Activated CD8-positive, alpha-beta T cell treated with anti-CD3 and anti-CD28 coated beads for 36 hours (primary cell): ENCODE results near the gene ACVRL1. TPM values are rescaled to one million over a fixed set of nuclear protein-coding genes. Genes with fewer than 3 reads are reported as not detected.

Experiments
- ATAC-seq: fragments of 200-7000 bp; cut with Tn5 transposase; one replicate; pipeline ENCODE4 v1.10.0; 2021; ENCODE audit warnings: mild to moderate bottlenecking, moderate library complexity
- CTCF ChIA-PET: fragments of 350-600 bp; sonication (Branson Sonifier 250); formaldehyde crosslinking; loops from one replicate; lab custom pipeline; 2021; ENCODE audit warnings: antibody characterized with exemption; lab: Charles Lee
- POLR2A ChIA-PET: fragments of 350-600 bp; sonication (Branson Sonifier 250); formaldehyde crosslinking; loops from one replicate; lab custom pipeline; 2021; ENCODE audit warnings: antibody characterized with exemption; lab: Charles Lee
- DNase-seq: peaks from one replicate; pipeline ENCODE4 v3.0.0-alpha.2; 2020
- H3K27ac Mint-ChIP-seq: one replicate; pipeline ENCODE4 v1.8.0; 2021; ENCODE audit warnings: mild to moderate bottlenecking, mixed read lengths
- H3K27me3 Mint-ChIP-seq: one replicate; pipeline ENCODE4 v1.8.0; 2021; ENCODE audit warnings: mixed read lengths
- H3K36me3 Mint-ChIP-seq: one replicate; pipeline ENCODE4 v1.8.0; 2021; ENCODE audit warnings: low read depth, mixed read lengths
- H3K4me1 Mint-ChIP-seq: one replicate; pipeline ENCODE4 v1.8.0; 2021; ENCODE audit warnings: low read depth, mixed read lengths
- H3K4me3 Mint-ChIP-seq: one replicate; pipeline ENCODE4 v1.8.0; 2021; ENCODE audit warnings: mild to moderate bottlenecking, moderate library complexity, mixed read lengths
- H3K9me3 Mint-ChIP-seq: one replicate; pipeline ENCODE4 v1.8.0; 2021; ENCODE audit warnings: mixed read lengths
- CTCF ChIP-seq: fragments of 200-600 bp; IDR thresholded peaks from one replicate; pipeline ENCODE4 v1.8.0; 2022; ENCODE audit warnings: antibody characterized with exemption, mild to moderate bottlenecking
- intact Hi-C: fragments of 100-400 bp; cut with micrococcal nuclease; formaldehyde crosslinking; loops from one replicate; pipeline ENCODE4 v1.10.0; 2022
- total RNA-seq, 2 experiments: library from RNA; stranded (reverse); gene quantifications; one replicate each; pipeline ENCODE4 v1.2.3, GENCODE V29; 2021

The ACVRL1 gene
- total RNA-seq, 2 experiments from 2014 or later, result not detected

- H3K4me3 Mint-ChIP-seq, result no peak overlapping the region
- DNase-seq (no peak), ATAC-seq (no peak)
- no peaks in the 10 kb centered on the region for H3K9me3 Mint-ChIP-seq
- peaks cover 22% of the 10 kb centered on the region for H3K27me3 Mint-ChIP-seq
- ChIA-PET CTCF (interaction anchor here (3.4 kb wide), 1 partner anchor 13 kb away, joined by 16 read pairs; no protein-coding TSS in a partner anchor), POLR2A (no interaction called here)
- no peak for TF ChIP-seq CTCF
- H3K4me1 Mint-ChIP-seq, result no peaks in the 10 kb centered on the region
- H3K36me3 Mint-ChIP-seq, result no peaks in the 10 kb centered on the region
- intact Hi-C loops, result no loop called here
- H3K27ac Mint-ChIP-seq, result no peak overlapping the region
These were observed 3.4 kb downstream of the ACVRL1 start for GRCh38 chr12:51910691-51911090.

- H3K27me3 Mint-ChIP-seq, result peaks cover 18% of the 10 kb centered on the region
- POLR2A ChIA-PET, result no interaction called here
- H3K36me3 Mint-ChIP-seq, result no peaks in the 10 kb centered on the region
- no peak overlapping the region for H3K27ac Mint-ChIP-seq
- ATAC-seq (no peak), DNase-seq (no peak)
- intact Hi-C loops, result no loop called here
- H3K4me3 Mint-ChIP-seq, result no peak overlapping the region
- no peaks in the 10 kb centered on the region for H3K9me3 Mint-ChIP-seq
- CTCF ChIA-PET, result interaction anchor here (0.9 to 3.4 kb wide), 2 partner anchors 12 to 359 kb away, joined by 3 to 16 read pairs; no protein-coding TSS in a partner anchor
- TF ChIP-seq CTCF, result no peak
- no peaks in the 10 kb centered on the region for H3K4me1 Mint-ChIP-seq
These were observed 4.0 kb downstream of the ACVRL1 start for GRCh38 chr12:51911307-51911706.

GRCh38 chr12:51911788-51912711 is 4.7 kb downstream of the ACVRL1 start:
- Mint-ChIP-seq H3K4me3 (no peak overlapping the region), H3K36me3 (no peaks in the 10 kb centered on the region), H3K27me3 (peaks cover 15% of the 10 kb centered on the region), H3K27ac (no peak overlapping the region), H3K9me3 (no peaks in the 10 kb centered on the region), H3K4me1 (no peaks in the 10 kb centered on the region)
- ATAC-seq, result no peak
- no peak for DNase-seq
- no peak for TF ChIP-seq CTCF
- intact Hi-C loops, result no loop called here
- CTCF ChIA-PET, result interaction anchor here (0.9 to 3.4 kb wide), 4 partner anchors 12 to 358 kb away, joined by 3 to 16 read pairs (median 6); no protein-coding TSS in a partner anchor
- POLR2A ChIA-PET, result no interaction called here

- Mint-ChIP-seq H3K4me1 (no peaks in the 10 kb centered on the region), H3K27me3 (peaks cover 8% of the 10 kb centered on the region), H3K9me3 (no peaks in the 10 kb centered on the region), H3K27ac (no peak overlapping the region), H3K36me3 (no peaks in the 10 kb centered on the region), H3K4me3 (no peak overlapping the region)
- ATAC-seq (no peak), DNase-seq (no peak)
- ChIA-PET CTCF (interaction anchor here (1.6 to 3.4 kb wide), 3 partner anchors 10 to 68 kb away, joined by 4 to 16 read pairs (median 9); no protein-coding TSS in a partner anchor), POLR2A (no interaction called here)
- intact Hi-C loops, result no loop called here
- no peak for TF ChIP-seq CTCF
These were observed 6.0 kb downstream of the ACVRL1 start for GRCh38 chr12:51913071-51914033.
